Duodenal mucosa (tissue), 2 donors: ENCODE data around the gene STRN3.
"Not testable (repeated sequence)": the region's sequence is repeated elsewhere in the genome, so short reads cannot be mapped to it uniquely, and the experiment has no call there.

ENCODE experiments used
- H3K27ac ChIP-seq: one replicate; pipeline ENCODE4 v1.7.0; 2013; ENCODE audit warnings: low read depth, low read length
- H3K27me3 ChIP-seq, 2 donors: one replicate each; pipeline ENCODE4 v1.7.0; 2013; ENCODE audit warnings: low read length in 2 of 2, control low read depth in 1 of 2; ENCODE audit not compliant: insufficient read depth in 2 of 2, control insufficient read depth in 1 of 2
- H3K36me3 ChIP-seq, 2 donors: one replicate each; pipeline ENCODE4 v1.7.0; 2013; ENCODE audit warnings: low read length in 2 of 2, control low read depth in 1 of 2; ENCODE audit not compliant: insufficient read depth in 2 of 2, control insufficient read depth in 1 of 2
- H3K4me1 ChIP-seq, 2 donors: one replicate each; pipeline ENCODE4 v1.7.0; 2013; ENCODE audit warnings: low read length in 2 of 2, control low read depth in 1 of 2; ENCODE audit not compliant: insufficient read depth in 2 of 2, control insufficient read depth in 1 of 2
- H3K4me3 ChIP-seq, 2 donors: one replicate each; pipeline ENCODE4 v1.7.0; 2013; ENCODE audit warnings: low read length in 2 of 2, low read depth in 1 of 2
- H3K9ac ChIP-seq, 2 donors: one replicate each; pipeline ENCODE4 v1.7.0; 2013; ENCODE audit warnings: low read length in 2 of 2, low read depth in 1 of 2
- H3K9me3 ChIP-seq, 2 donors: one replicate each; pipeline ENCODE4 v1.7.0; 2013; ENCODE audit warnings: low read length in 2 of 2, control low read depth in 1 of 2; ENCODE audit not compliant: control insufficient read depth in 1 of 2

Gene STRN3

DNA sequence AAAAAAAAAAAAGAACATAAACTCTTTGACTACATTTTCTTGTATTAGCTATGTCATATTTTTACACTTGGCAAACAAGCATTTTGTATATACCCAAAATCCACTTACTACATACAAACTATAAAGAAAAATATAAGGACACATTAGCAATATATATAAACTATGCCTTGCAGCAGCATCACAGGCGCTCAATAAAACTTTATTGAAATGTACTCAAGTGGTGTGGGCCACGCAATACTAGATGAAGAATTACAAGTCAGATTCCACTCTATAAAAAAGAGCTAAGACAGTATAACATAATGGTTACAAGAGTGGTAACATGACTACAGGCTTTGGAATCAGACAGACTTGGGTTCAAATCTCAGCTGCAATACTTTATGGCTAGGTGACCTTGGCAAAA, 3.8 kb downstream of the STRN3 start:
- H3K27ac ChIP-seq = no peak overlapping the region
- H3K9me3 ChIP-seq = no peaks in the 10 kb centered on the region
- no peak overlapping the region for H3K4me3 ChIP-seq
- H3K9ac ChIP-seq = no peak overlapping the region
- H3K27me3 ChIP-seq = no peaks in the 10 kb centered on the region
- peaks cover 10 to 17% of the 10 kb centered on the region in 2 donors for H3K4me1 ChIP-seq
- peaks cover 0 to 13% of the 10 kb centered on the region in 2 donors for H3K36me3 ChIP-seq

DNA sequence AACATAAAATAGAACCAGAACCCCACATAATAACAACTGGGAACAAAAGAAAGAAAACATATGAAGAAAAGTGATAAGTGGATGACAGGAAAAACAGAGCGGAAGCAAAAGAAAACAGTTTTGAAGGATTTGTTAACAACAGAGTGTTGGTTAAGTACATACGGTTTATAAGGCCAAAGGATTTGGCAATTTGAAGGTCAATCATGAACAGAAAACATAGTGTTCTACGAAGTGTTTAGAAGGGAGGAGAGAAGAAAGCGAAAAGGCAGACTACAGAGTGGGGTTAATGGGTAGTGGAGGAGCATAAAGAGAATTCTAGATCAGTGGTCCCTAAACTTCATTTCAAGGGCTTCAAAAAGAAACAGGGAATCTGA, 4.6 kb downstream of the STRN3 start:
- H3K4me3 ChIP-seq = no peak overlapping the region
- peaks cover 10 to 17% of the 10 kb centered on the region in 2 donors for H3K4me1 ChIP-seq
- H3K36me3 ChIP-seq = peaks cover 0 to 13% of the 10 kb centered on the region in 2 donors
- H3K27me3 ChIP-seq = no peaks in the 10 kb centered on the region
- no peak overlapping the region for H3K9ac ChIP-seq
- no peaks in the 10 kb centered on the region for H3K9me3 ChIP-seq
- no peak overlapping the region for H3K27ac ChIP-seq

DNA sequence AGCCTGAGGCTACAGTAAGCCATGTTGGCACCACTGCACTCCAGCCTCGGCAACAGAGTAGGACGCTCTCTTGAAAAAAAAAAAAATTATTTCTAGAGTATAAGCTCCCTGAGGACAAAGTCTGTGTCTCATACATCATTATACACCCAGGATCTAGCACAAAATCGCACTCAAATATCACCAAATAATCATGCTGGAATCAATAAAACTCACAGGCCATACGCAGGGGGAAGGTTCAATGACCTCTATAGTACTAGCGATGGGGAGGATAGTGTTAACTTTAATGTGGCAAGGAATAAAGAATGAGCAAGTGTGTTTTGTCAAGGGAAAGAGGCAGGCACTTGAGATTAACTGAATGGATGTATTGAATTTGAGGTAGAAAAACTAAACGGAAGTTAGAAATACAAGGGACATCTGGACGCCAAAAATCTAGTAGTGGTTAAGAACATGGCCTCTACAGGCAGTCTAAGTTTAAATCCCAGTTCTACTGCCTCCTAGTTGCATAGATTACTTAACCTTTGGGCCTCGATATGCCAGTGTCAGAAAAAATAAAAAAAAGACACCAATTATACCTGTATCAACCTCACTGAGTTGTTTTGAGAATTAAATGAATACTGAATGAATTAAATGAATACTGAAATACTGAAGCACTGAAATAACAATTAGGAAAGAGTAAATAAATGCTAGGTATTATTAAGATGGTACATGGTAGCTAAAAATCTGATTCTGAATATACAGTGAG, 5.2 kb downstream of the STRN3 start:
- H3K27me3 ChIP-seq = no peaks in the 10 kb centered on the region
- no peak overlapping the region for H3K27ac ChIP-seq
- no peak overlapping the region for H3K4me3 ChIP-seq
- H3K9ac ChIP-seq = no peak overlapping the region
- H3K9me3 ChIP-seq = no peaks in the 10 kb centered on the region
- H3K4me1 ChIP-seq = peaks cover 10 to 17% of the 10 kb centered on the region in 2 donors
- H3K36me3 ChIP-seq = peaks cover 0 to 13% of the 10 kb centered on the region in 2 donors

DNA sequence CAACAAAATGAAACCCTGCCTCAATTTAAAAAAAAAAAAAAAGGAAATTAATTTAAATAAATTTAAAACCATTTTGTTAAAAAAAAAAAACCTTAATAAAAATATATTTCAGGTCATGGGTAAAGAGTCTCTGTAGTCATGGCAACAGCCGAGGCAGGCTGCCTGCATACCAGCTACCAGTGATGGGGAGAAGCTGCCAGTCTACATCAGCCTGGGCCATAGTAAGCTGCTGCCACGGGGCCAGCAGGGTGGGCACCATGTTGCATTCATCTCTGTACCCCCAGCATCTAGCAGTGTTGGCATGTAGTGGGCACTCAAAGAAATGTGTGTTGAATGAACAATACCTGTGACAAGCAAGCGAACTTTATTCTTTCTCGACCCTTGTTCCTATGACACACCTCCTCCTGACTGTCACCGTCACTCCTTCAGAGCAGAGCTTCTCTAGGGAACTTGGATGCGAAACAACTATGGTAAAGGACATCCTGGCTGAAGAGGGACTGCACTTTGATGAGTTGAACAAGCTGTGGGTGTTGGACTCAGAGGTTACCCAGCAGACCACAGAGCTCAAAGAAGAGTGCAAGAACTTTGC, 8.0 kb downstream of the STRN3 start:
- Histone ChIP-seq H3K36me3 (peaks cover 0 to 13% of the 10 kb centered on the region in 2 donors), H3K27ac (no peak overlapping the region), H3K9ac (no peak overlapping the region), H3K4me1 (no peaks in the 10 kb centered on the region), H3K9me3 (no peaks in the 10 kb centered on the region), H3K27me3 (no peaks in the 10 kb centered on the region), H3K4me3 (no peak overlapping the region)

DNA sequence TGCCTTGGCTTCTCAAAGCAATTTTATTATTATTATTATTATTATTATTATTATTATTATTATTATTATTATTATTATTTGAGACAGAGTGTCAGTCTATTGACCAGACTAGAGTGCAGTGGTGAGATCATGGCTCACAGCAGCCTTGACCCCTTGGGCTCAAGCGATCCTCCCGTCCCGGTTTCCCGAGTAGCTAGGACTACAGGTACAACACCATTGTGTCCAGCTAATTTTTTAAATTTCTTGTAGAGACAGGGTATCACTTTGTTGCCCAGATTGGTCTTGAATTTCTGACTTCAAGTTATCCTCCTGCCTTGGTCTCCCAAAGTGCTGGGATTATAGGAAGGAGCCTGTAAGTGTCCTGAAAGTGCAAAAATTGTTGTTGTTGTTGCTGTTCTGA, 12.3 kb downstream of the STRN3 start:
- no peaks in the 10 kb centered on the region for H3K9me3 ChIP-seq
- no peak overlapping the region for H3K4me3 ChIP-seq
- no peak overlapping the region for H3K9ac ChIP-seq
- H3K27me3 ChIP-seq = no peaks in the 10 kb centered on the region
- H3K27ac ChIP-seq = no peak overlapping the region
- no peaks in the 10 kb centered on the region for H3K4me1 ChIP-seq
- H3K36me3 ChIP-seq = peaks cover 0 to 14% of the 10 kb centered on the region in 2 donors

DNA sequence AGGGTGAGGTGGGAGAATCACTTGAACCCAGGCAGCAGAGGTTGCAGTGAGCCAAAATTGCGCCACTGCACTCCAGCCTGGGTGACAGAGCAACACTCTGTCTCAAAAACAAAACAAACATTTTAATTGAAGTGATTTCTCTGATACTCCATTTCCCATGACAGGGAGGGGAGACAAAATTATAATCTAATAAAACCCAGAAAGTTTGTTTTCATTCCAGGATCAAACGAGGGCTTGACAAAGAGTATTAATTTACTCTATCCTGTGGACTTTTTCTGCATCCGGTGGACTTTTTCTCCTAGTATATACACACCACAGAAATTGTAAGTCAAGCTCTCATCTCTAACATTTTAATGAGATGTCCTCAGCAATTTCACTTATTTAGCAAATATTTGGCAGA, 15.2 kb downstream of the STRN3 start:
- peaks cover 0 to 12% of the 10 kb centered on the region in 2 donors for H3K36me3 ChIP-seq
- no peak overlapping the region for H3K27ac ChIP-seq
- H3K9ac ChIP-seq = no peak overlapping the region
- H3K4me3 ChIP-seq = no peak overlapping the region
- no peaks in the 10 kb centered on the region for H3K9me3 ChIP-seq
- no peaks in the 10 kb centered on the region for H3K27me3 ChIP-seq
- no peaks in the 10 kb centered on the region for H3K4me1 ChIP-seq

DNA sequence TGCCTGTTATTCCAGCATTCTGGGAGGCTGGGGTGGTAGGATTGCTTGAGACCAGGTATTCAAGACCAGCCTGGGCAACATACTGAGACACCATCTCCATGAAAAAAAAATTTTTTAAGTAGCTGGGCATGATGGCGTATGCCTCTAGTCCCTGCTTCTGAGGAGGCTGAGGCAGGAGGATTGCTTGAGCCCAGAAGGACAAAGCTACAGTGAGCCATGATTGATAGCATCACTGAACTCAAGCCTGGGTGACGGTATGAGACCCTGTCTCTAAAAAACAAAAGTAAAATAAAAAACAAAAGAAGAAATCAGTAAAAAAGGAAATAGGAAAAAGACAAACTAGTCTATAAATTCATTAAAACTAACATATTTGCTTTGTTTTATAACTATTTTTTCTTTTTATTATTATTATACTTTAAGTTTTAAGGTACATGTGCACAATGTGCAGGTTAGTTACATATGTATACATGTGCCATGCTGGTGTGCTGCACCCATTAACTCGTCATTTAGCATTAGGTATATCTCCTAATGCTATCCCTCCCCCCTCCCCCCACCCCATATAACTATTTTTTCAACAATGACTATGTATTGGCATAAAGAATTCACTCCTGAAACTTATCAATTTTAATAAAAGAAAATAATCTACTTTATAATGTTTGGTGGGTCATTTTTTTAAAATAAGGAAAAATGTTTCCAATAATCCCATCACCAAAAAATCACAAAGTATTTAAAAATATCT, 16.2 kb downstream of the STRN3 start:
- Histone ChIP-seq H3K4me1 (no peaks in the 10 kb centered on the region), H3K27me3 (no peaks in the 10 kb centered on the region), H3K4me3 (no peak overlapping the region), H3K36me3 (peaks cover 0 to 14% of the 10 kb centered on the region in 2 donors), H3K27ac (no peak overlapping the region), H3K9me3 (no peaks in the 10 kb centered on the region), H3K9ac (no peak overlapping the region)

DNA sequence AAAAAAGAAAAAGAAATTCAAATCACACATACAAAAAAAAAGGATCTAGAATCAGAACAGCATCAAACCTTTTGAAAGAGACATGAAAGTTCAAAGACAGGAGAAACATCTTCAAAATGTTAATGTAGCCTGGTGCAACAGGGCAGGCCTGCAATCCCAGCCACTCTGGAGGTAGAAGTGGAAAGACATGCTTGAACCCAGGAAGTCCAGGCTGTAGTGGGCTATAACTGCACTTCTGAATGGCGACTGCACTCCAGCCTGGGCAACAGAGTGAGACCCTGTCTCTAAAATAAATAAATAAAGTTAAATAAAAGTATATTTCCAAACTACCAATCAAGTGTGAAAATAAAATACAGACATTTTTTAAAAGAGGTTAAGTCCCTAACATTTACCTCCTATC, 19.5 kb downstream of the STRN3 start:
- Histone ChIP-seq H3K4me3 (no peak overlapping the region), H3K27ac (no peak overlapping the region), H3K4me1 (no peaks in the 10 kb centered on the region), H3K9me3 (no peaks in the 10 kb centered on the region), H3K27me3 (no peaks in the 10 kb centered on the region), H3K9ac (no peak overlapping the region), H3K36me3 (peaks cover 0 to 12% of the 10 kb centered on the region in 2 donors)

DNA sequence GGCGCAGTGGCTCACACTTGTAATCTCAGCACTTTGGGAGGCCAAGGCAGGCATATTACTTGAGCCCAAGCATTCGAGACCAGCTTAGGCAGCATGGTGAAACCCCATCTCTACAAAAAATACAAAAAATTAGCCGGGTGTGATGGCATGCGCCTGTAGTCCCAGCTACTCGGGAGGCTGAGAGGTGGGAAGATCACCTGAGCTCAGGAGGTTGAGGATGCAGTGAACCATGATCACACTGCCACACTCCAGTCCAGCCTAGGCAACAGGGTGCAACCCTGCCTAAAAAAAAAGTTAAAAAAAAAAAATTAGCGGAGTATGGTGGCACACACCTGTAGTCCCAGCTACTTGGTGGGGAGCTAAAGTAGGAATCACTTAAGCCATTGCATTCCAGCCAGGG, 22.2 kb downstream of the STRN3 start:
- H3K27me3 ChIP-seq, H3K4me3 ChIP-seq, H3K27ac ChIP-seq, H3K9me3 ChIP-seq, H3K4me1 ChIP-seq, H3K9ac ChIP-seq, H3K36me3 ChIP-seq: not testable (repeated sequence)

DNA sequence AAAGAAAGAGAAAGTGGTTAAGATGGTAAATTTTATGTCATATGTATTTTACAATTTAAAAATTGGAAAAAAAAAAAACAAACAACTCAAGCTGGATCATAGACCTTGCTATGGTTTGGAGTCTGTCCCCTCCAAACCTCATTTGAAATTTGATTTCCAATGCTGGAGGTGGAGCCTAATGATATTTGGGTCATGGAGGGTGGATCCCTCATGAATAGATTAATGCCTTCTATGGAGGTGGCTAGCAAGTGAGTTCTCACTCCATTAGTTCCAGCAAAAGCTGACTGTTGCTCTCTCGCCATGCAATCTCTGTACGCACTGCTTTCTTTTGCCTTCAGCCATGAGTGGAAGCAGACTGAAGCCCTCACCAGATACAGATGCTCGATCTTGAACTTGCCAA, 22.9 kb downstream of the STRN3 start:
- Histone ChIP-seq H3K4me1 (no peaks in the 10 kb centered on the region), H3K27ac (no peak overlapping the region), H3K27me3 (no peaks in the 10 kb centered on the region), H3K9me3 (peaks cover 4% of the 10 kb centered on the region in 2 donors), H3K4me3 (no peak overlapping the region), H3K9ac (no peak overlapping the region), H3K36me3 (peaks cover 5 to 6% of the 10 kb centered on the region in 2 donors)
